GM21360 (cell line): ENCODE measurements around the gene ZNF445.
A peak's percentile ranks its signal among the peaks of the same experiment; 100 is the strongest.
"Not testable (repeated sequence)": the region's sequence is repeated elsewhere in the genome, so short reads cannot be mapped to it uniquely, and the experiment has no call there.

Source experiments
- ATAC-seq: cut with Tn5 transposase; IDR thresholded peaks from one replicate; pipeline ENCODE4 v1.9.1; 2021; ENCODE audit warnings: mild to moderate bottlenecking, moderate library complexity; ENCODE audit not compliant: unreplicated experiment

ZNF445 gene

DNA sequence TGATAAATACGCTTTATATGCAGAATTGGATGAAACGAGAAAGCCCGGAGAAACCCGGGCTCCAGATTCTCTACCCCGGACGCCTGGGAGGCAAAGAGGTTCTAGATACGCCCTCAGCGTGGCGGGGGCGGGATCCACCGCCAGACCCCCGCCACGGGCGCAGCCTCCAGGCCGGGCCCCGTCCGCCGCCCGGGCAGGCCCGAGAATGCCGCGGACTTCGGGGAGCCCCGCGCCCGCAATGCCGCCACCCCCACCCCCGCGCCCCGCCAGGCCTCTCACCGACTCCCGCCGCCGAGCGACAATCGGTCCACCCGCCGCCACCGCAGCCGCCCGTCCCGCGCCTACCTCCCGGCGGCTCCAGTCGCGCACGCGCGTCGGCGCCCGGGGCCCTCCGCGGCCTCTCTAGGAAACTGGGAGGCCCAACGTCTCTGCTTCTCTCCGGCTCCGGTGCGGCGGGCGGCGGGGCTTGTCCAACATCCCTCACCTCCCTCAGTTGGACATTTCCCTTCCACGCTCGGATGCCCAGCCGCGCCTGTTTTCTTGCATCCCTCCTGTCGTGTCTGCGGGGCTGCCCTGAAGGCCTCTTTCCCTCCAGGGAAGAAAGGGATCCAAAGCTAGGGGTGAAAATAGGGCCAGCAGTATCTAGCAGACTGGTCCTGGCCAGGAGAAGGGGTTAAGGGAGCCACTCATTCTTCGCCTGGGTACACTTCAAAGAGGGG lies at the start of gene ZNF445:
ZNF445 (minus strand) TSS at position 359 of the 719 bp plus-strand sequence. CDS start 22,121 bp downstream, outside the sequence.
- peak; percentile 81 for ATAC-seq

DNA sequence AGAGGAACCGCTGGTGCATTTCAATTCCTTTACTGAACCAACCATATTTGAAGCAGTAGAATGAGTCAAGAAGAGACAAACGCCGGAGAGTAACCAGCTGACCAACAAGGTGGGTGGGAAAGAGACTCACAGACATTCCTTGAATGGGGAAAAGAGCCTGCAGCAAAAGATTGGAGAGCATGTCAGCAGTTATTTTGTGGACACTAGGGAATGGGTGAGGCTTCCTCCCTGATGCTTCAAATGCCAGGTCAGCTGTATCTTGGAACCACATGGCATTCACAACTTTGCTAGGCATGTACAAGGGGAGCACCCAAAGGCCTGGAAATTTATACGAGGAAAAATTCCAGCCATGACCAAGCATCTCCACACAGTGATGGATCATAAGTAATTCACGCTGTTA lies 47.6 kb upstream of the ZNF445 start:
- no peak for ATAC-seq

- ATAC-seq, result no peak
Observed at GRCh38 chr3:44522494-44522933, 45.0 kb upstream of the ZNF445 start.

- ATAC-seq, result no peak
Observed at GRCh38 chr3:44521721-44522120, 44.3 kb upstream of the ZNF445 start.

DNA sequence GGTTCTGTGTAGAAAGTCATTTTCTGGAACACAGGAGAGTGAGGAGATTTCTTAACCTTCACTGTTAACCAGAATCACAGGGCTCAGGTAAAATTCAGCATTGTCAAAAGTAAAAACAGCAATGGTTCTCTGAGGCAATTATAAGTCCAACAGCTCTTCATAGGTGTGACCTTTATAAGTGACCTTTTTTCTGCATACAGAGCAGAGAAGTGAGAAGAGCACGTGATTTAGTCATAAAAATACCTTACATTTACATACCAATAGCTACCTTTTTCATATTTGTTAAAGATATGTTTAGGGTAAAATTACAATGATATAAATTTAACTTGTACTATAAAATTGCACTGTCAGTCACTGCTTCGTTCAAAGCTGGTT lies 41.3 kb upstream of the ZNF445 start:
- ATAC-seq, result no peak

DNA sequence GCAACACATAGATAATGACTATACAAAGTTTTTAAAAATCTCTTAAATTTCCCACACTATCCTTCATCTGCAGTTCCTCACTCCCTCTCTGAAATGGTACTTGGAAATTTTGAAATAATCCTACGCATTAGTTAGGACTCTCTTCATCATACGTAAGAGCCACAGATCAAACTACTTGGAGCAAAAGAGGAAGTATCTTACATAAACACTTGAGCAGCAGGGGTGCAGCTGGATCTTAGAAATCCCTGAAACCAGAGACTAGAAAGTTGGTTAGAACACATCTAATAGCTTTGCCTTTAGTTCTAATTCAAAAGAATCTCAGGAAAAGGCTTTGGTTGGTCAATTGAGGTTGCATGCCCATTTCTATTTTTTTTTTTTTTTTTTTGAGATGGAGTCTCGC lies 38.8 kb upstream of the ZNF445 start:
- no peak for ATAC-seq

- ATAC-seq, result no peak
Observed at GRCh38 chr3:44513513-44513912, 36.0 kb upstream of the ZNF445 start.

DNA sequence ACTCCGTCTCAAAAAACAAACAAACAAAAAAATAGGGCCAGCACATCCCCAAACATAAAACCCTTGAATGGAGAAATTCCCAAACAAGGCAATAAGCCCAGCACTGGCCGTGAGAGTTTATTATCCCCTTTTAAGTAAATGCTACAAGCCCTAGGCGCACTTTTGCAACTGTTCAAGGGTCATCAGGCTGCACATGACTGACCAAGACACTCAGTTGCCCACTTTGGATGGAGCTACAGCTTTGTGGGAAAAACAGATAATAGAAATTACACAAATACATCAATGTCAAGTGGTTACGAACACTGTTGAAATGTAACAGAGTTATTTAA lies 33.7 kb upstream of the ZNF445 start:
- ATAC-seq, result no peak

- ATAC-seq, result peak; percentile 31
Observed at GRCh38 chr3:44510000-44510368, 32.5 kb upstream of the ZNF445 start.

DNA sequence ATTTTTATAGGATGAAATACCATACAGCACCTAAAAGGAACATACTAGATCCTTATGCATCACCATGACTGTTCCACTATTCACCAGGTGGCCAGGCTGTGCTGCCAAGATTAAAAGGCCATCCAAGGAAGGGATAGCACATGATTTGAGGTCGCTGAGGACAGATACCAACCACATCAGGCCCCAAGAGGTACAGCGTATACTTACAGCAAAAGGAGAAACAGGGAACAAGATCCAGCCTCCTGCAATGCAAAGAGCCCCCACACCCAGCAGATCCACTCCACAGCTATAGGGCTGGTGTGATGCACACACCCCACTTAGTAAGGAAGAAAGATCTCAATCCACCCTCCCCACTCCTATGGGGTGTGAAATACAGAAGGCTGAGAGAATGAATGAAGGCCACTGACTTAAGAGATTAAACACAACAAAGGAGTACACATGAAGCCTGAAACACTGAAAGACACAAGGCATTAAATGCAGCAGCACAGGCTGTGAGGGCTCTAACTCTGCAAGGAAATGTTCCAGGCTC lies 32.0 kb upstream of the ZNF445 start:
- no peak for ATAC-seq

DNA sequence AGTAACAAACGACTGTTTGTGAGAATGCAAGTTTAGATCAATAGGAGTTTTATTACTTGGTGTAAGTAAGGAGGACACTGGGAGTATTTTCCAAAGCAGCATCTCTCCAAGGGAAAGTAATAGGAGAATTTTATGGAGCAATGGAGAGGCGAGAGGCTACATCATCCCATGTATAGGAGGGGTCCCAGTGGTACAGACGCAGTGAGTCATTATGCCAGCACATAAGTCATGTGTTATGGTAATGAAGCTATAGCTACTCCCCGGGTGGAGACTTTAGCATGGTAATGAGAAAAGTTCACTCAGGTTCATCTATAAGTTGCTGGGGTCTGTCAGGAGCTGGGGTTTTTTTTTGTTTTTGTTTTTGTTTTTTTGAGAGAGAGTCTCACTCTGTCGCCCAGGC lies 29.5 kb upstream of the ZNF445 start:
- no peak for ATAC-seq

GRCh38 chr3:44506556-44506955 lies 29.1 kb upstream of the ZNF445 start:
- ATAC-seq, result no peak

GRCh38 chr3:44504566-44504965 lies 27.1 kb upstream of the ZNF445 start:
- ATAC-seq, result no peak

GRCh38 chr3:44503178-44503577 lies 25.7 kb upstream of the ZNF445 start:
- not testable (repeated sequence) for ATAC-seq

GRCh38 chr3:44501971-44502370 lies 24.5 kb upstream of the ZNF445 start:
- ATAC-seq, result no peak

DNA sequence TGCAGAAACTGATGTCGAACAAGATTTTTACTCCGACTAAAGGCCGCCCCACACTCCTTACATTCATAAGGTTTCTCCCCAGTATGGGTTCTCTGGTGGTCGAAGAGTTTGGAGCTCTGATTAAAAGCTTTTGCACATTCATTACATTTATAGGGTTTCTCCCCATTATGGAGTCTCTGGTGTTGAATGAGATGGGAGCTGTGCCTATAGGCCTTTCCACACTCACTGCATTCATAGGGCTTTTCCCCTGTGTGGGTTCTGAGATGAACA lies 22.4 kb upstream of the ZNF445 start:
- ATAC-seq, result not testable (repeated sequence)

DNA sequence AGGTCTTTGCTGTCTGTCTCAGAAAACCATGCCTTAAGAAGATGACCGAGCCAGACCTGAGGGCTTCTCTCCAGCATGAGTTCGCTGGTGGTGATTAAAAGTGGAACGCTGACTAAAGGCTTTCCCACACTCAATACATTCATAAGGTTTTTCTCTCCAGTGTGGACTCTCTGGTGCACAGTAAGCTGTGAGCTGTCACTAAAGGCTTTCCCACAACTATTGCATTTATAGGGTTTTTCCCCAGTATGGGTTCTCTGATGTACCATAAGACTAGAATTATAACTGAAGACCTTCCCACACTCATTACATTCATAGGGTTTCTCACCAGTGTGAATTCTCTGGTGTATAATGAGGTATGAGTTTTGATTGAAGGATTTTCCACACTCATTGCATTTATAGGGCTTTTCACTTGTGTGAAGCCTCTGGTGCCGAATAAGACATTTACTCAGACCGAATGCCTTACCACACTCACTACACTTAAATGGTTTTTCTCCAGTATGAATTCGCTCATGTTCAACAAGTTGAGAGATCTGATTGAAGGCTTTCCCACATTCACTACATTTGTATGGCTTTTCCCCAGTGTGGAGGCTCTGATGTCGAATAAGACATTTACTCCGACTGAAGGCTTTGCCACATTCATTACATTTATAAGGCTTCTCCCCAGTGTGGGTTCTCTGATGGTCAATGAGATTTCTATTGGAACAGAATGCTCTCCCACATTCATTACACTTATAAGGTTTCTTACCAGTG lies 21.9 kb upstream of the ZNF445 start:
- ATAC-seq, result no peak

DNA sequence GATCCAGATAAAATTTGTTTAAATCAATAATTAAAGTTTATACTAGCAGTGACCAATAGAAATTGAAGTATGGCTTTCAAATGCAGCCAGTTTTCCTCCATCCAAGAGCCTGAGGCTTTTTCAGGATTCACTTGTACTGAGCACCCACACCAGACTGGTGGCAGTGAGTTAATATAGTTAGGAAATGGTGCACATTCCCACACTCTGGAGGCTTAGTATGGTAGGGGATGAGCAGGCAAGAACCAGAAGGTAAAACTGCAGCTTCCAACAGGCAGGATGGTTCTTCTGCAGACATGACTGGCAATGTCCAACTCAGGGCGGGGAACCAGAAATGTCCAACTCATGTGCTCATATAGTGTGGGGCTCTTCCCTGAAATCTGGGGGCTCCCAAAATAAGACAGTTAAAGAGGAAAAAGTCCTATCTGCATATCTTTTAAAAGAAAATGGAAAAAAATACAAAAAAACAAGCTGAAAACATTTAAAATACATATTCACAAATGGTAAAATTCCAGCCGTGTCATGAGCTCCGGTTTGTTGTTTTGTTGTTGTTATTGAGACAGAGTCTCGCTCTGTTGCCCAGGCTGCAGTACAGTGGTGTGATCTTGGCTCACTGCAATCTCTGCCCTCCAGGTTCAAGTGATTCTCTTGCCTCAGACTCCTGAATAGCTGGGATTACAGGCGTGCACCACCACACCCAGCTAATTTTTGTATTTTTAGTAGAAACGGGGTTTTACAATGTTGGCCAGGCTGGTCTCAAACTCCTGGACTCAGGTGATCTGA lies 18.4 kb upstream of the ZNF445 start:
- ATAC-seq, result no peak

DNA sequence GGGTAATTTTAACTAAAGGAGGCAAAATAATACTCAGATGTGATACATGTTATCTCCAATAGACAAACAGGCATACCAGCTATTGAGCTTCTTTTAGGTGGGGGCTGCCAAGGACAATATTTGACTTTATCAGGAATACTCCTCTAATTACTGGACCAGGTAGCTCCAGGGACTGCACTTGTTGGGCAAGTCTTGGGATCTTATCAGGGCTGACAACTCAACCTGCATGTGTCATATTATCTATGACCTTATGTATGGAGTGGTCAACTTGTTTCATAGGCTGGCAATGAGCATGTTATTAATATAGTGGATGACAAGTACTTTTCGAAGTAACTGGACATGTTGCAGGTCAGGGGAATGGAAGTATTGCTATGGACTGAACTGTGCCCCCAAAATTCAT lies 15.0 kb upstream of the ZNF445 start:
- ATAC-seq, result no peak

DNA sequence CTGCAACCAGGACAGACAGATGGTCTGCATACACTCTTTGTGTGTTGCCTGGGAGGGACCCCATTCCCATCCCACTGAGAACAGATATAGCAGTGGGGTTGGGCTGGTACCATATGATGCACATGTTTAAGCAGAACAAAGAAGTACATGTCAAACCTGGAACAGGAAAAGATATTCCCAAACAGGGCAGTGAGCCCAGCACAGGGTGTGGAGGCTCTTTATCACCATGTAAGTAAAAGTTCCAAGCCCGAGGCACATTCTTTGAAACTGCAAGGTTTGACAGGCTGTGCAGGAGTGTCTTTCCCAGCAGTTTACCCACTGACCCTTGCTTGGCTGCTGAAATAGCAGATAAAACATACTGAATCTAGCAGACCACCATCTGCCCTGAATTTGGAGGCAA lies 5.3 kb upstream of the ZNF445 start:
- ATAC-seq, result no peak

- no peak for ATAC-seq
Observed at GRCh38 chr3:44478606-44479094, 1.2 kb upstream of the ZNF445 start.

DNA sequence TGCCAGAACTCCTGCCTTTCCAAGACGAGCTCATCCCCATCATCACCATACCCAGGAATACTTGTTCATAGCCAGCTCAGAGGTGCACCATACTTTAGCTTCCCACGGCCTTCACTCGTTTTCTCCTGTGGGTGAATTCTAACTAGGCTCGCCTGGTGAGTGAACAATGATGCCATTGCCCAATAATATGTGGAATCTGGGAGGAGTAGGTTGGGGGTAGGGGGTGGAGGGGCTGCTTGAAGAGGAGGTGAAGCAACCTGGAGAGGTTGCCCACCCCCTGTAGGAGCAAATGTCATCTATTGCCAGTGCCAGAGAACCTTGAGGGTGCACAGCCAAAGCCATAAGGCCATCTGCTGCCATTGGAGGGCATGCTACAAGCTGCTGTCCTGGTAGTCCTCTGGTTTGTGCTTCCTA lies 592 bp upstream of the ZNF445 start:
- no peak for ATAC-seq
